Activated T-cell treated with anti-CD3 and anti-CD28 coated beads for 1 hour (primary cell): ENCODE data around the gene AKR1C2.
"Not testable (repeated sequence)": the region's sequence is repeated elsewhere in the genome, so short reads cannot be mapped to it uniquely, and the experiment has no call there.

Experiments used
- DNase-seq: peaks from one replicate; pipeline ENCODE4 v3.0.0-alpha.2; 2020; ENCODE audit warnings: low read depth

The AKR1C2 gene

DNA sequence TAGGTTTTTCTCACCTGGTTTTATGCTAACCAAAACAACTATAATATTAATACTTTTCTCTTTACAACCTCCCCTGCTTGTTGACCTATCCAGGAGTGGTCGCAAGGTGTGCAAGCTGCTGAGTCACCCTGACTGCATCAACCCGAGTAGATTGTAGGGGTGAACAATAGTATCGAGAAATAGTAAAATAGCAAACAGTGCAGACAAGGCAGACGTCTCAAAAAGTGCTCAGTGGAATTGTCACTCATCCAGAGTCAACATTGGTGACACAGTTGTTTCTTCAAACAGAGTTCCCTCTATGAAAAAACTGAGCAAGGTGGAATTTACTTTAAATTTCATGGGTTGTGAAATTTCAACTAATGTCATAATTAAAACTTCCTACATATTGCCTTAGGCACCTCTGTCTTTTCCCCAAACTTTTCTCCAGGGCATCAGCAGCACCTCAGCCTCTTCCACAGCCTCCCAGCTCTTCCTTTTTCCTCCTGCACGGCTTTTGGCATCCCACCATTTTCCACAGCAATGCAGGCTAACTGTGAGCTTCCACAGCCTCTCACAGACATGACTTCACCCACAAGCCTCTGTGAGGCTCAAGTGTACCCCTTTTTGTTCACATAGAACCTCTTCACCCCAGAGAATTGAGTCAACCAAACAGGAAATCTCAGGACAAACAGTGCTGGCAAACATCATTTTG is 46.6 kb downstream of the AKR1C2 start:
- DNase-seq: not testable (repeated sequence)

DNA sequence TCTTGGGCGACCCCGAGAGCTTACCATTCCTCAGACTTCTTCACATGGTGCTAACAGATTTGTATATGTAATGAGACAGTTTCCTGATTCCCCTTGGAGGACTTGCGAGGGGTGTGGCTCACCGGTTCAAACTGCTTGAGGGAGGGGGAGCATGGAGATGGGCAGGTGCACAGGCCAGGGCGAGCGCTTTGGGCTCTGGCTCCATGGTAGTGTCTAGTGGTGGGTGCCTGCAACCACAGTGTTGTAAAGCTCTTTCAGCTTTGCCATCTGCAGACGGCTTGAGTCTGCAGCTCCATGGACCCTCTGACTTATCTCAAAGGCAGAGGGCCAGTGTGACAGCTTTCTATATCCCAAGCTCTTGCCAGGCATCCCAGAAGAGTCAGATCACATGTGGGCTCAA is 47.6 kb downstream of the AKR1C2 start:
- not testable (repeated sequence) for DNase-seq

DNA sequence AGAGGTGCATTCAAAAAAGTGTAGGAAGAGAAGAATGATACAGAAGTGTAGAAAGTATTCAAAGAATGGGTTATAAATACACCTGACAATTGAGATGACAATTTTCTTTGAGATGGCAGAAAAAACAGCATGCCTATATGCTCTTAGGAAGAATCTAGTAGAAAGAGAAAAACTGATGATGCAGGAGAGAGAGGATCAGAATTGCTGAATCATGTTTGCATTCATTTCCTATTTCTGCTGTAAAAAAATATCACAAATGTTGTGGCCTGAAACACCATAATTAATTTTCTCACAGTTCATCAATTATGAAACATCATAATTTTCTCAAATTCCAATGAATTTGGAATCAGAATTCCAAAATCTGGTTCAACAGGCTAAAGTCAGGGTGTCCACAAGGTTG is 50.3 kb downstream of the AKR1C2 start:
- DNase-seq: no peak

DNA sequence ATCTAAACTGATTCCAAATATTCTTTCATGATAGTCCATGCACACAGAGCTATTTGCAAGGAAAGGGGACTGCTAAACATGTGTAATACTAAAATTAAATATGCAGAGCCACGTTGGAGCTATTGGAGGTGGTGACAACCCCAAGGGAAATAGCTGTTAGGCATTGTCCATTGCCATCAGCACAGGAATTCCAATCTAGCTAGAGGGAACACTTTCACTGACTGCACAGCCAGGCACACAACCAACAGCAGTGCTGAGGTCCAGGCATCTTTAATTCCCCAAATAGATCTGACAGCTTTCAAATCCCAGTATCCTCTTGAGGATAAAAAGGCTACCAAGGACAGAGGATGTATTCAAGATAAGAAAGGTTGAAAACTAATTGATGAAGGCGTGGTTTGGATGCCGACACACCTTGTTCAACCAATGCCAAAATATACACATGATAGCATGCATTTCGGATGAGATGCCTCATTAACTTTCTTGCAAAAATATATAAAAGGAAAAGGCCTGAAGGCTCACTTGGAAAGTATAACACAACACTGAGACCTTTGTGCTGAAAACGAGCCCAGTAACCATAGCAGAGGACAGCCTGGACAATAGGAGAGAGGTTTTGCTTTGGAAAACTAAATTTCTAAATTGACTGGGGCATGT is 52.0 kb downstream of the AKR1C2 start:
- DNase-seq: not testable (repeated sequence)

DNA sequence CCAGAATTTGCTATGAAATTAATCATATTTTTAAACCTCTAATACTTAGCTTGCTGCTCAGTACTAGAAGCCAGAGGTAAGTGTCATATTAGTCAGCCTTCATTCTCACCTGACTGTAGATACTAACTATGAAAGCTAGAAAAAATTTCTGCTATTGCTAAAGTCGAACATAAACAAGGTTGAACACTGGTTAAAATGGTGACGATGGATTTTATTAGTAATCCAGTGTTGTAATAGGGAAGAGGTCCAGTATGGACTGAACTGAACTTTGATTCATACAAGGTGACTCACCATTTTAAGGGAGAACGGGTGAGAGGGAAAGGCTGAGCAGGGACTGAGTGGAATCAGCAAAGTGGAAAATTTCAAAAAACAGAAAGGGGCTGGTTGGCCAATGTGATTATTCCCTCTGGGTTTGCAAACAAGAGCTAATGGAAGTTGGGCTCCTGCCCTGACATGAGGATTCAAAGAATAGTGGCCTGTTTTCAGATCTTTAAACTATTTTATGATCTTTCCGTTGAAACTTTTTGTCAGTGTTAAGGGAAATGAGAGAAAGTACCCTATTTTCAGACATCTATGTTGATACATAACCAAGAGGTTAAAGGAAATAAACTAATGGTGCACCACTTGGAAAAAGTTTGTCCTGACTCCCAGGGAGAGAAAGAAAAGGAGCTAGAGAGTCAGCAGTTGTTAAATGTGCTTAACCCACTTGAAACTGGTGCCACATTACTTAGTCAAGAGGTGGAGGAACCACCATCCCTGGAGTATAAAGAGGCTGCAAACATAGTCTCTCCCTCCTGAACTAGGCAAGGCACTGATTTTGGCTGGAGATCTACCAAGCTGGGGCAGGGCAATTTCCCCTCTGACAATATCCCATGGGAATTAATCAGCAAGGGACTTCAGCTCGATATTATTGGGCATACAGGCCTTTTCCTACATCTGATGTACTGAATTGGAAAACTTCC is 55.7 kb downstream of the AKR1C2 start:
- no peak for DNase-seq

DNA sequence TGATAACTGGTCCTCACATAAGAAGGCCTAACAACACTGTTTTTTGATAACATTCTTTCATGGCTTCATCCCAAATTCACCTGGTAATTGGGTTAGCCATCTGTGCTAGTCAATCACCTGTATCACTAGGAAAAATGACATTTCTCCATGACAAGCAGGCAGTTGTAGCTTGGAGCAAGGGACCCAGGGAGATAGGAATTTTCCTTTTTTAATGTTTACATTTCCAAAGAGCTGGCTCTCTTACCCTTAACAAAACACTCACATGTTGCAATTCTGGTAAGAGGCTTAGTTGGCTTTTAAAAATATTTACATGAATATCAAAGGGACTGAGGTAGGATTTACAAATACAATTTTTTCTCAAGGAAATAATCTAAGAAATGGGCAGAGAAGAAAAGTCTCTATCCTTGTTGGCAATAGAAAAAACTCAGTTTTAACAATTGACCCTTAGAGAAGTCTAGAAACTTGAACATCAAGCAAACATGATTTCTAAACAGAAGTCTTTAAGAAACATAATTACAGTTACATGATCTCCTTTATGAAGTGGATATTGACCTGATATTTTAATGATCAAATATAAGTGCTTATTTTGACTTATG is 56.5 kb downstream of the AKR1C2 start:
- DNase-seq: no peak

DNA sequence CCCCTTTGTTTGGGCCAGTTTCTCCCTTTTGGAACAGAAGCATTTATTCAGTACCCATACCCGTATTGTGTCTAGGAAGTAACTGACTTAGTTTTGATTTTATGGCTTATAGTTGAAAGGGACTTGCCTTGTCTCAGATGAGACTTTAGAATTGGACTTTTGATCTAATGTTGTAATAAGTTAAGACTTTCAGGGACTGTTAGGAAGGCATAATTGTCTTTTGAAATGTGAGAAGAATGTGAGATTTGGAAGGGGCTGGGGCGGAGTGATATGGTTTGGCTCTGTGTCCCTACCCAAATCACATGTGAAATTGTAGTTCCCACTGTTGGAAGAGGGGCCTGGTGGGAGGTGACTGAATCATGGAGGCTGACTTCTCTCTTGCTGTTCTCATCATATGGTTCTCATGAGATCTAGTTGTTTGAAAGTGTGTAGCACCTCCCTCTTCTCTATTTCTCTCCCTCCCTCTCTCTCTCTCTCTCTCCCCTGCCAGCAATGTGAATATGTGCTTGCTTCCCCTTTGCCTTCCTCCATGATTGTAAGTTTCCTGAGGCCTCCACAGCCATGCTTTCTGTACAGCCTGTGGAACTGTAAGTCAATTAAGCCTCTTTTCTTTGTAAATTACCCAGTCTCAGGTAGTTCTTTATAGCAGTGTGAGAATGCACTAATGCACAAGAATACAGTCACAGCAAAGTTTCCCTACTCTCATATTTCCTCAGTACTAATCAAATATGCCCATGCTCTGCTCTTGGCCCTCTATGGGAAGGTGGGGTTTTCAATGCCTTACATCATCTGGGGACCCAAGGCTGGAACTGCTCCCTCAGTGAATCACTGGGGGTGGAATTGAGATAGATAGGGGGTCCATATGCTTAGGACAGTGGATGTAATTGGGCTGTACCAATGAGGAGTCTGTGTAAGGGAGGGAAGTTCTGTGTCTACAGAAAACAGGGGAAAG is 57.6 kb downstream of the AKR1C2 start:
- DNase-seq: no peak

DNA sequence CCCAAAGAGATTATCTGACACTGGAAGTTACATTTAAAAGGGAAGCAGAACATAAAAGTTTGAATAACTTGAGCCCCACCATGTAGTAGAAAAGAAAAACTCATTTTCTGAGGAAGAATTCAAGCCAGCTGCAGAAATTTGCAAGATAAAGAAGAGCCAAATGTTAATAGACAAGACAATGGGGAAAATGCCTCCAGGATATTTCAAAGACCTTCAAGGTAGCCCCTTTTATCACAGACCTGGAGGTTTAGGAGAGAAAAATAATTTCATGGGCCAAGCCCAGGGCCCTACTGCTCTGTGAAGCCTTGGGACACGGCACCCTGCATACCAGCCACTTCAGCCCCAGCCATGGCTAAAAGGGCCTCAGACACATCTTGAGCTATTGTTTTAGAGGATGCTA is 58.8 kb downstream of the AKR1C2 start:
- DNase-seq: no peak

DNA sequence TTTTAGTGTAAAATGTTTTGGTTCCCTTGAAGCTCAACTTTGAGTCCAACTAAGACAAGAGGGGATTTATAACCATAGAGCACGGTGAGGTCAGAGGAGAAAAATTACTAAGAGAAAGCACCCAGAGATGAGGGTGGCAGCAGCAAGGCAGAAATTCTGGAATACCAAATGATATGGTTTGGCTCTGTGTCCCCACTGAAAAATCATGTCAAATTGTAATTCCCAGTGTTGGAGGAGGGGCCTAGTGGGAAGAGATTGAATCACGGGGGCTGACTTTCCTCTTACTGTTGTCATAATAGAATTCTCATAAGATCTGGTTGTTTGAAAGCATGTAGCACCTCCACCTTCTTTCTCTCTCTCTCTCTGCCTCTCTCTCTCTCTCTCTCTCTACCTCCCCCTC is 59.8 kb downstream of the AKR1C2 start:
- DNase-seq: no peak

DNA sequence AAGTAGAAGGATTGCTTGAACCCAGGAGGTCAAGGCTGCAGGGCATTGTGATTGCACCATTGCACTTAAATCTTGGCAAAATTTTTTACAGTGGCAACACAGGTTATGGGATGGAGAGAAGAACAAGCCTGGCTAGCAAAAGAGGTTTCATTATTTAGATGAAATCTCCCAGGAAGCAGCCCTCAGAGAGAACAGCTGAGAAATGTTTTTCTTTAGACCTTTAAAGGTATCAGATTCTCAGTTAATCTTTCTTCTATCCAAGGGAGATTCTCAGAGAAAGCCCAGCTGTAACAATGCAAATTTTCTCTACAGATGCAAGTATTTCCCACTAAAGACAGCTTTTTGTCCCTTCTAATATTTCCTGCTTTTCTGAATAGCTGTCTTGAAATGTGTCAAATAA is 60.2 kb downstream of the AKR1C2 start:
- DNase-seq: not testable (repeated sequence)

DNA sequence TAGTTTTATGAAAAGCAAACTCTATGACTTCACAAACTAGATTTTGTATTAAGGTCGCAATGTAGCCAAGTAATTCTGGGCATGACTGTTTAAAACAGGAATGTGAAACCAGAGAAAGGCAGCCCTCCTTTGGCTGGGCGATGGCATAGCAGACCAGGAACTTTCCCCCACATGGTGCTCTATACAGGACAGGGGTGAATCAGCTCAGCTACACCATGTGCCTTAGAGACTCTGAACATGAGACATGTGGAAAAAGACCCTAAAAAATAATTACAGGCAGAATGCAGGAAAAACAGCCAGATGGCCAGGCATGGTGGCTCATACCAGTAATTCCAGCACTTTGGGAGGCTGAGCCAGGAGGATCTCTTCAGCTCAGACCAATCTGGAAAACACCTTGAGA is 60.7 kb downstream of the AKR1C2 start:
- not testable (repeated sequence) for DNase-seq

DNA sequence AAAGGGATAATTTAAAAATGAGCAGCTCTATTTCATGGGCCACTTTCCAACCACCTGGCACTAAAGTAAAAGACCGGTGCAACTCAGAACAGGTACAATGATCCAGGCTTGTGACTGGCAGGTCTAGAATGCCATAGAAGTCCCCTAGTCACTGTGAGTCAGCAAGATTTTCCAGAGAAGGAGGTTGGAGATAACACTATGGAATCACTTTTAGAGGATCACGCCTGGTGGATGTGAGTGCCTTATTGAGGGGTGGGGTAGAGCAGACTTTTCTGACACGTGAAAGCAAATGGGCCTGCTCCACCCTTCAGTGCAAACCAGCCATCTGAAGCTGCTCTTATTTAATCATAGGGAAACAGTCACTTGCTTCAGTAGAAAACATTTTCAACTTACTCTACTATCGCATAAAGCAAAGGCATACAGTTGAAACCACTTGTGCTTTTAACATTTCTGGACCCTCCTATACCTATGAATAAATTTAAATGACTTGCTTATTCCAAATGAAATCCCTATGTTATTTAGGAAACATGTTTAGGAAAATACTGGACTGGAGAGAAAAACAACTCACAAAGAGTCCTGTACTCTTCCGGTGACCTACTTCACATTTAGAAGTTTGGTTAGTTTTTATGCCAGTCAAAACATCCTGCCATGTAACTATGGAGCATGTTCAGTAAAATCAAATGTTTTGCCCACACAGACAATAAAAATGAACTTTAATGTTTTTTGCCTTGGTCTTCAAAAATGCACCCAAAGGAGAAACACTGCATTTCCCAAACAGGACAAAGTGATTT is 61.9 kb downstream of the AKR1C2 start:
- DNase-seq: no peak

DNA sequence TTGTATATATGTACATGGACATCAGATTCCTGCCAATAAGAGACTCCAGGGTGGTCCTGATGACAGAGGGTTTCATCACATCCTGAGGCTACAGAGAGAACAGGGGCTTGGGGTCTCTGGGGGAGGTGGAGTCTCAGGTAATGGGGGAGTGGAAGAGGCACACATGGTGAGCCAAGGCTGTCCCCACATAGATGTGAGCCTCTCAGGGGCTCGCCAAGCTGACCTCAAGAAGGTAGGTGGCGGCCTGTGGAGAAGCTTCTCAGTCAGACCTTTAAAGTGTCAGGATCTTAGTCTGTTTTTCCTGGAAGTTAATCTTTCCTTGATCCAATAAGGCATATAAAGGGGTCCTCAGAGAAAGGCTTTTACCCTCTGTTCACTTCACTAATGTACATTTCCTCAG is 62.7 kb downstream of the AKR1C2 start:
- not testable (repeated sequence) for DNase-seq

DNA sequence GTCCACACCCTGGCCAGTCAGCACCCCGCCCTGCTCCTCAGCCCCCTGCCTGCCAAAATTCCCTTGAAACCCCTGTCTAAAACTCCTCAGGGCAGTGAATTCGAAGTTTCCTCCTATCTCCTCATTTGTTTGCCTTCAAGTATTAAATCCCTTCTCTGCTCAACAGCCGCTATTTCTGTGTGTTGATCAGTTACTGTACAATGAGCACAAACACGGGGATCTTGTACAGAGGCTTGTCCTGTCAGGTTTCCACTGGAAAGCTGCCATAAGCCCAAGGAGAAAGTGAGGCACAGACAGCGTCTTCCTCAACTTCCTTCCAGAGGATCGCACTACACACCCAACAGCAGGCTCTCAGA is 63.6 kb downstream of the AKR1C2 start:
- DNase-seq: not testable (repeated sequence)

DNA sequence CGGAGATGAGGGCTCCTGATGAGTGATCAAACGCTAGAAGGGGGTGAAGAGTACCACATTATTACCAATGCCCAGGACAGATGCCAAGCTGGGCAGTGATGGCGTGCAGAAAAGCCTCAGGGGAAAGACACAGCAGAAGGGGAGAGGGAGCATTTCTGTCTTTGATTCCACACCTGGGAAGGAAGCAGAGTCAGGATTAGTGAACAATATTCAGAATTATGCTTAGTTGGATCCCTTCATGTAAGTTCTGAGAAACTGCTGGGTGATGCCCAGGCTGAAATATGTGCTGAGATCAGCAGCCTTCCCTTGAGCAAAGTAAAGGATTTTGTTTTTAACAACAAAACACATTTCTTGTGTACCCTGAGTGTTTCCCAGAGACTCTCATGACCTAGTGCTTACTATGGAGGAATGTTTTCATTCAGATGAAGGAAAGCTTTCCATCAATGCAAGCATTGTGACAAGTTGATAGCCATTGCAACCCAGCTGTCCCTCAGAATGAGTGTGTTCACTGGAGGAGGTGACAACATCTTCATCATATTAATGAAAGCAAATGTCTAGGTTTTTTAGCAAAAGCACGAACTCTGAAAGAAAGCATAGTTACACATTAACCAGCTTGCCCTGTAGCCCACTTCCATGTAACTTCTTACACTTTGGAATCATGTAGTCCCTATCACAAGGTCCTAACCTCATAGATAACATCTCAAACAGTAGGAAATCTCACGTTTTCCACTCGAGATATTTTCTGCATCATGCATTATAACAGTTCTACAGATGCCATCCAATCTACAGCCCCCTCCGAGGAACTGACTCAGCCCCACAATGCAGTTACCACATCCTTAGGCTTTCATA is 64.2 kb downstream of the AKR1C2 start:
- DNase-seq: no peak
